ENCODE measurements around the gene RPL13A. TPM values are rescaled to one million over a fixed set of nuclear protein-coding genes. Genes with fewer than 3 reads are reported as not detected.

Gene RPL13A
- total and polyA plus RNA-seq, 2 of the 13 experiments (the other 11 are each of a cell fraction or from before 2014, with no cell fraction given): 2,601 to 3,407 TPM

DNA sequence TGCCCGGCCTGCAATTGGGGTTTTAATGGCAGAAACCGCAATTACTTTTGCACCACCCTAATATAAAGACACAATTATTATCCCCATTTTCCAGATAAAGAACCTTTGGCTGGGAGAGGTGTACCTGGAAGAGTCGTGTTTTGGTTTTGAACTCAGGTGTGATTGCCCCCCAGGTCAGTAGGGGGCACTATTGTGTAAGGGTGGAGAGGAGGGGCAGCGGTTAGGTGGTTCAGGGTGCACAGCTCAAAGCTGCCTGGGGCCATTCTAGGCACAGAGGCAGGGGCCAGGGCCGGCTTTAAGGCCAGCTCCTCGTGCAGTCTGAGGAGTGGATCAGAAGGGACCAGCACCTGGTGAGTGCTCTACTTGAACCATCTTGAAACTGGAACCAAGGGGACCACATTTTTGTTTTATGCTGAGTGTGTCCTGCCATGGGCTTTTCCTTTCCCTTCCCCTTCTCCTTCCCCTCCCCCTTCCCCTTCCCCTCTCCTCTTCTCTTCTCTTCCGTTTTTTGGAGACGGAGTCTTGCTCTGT, 19.2 kb downstream of the RPL13A start (continued):
- TF ChIP-seq HOXD1 (CRISPR knock-in tag; IDR thresholded peaks at IDR 0.05) (no peak), SP1 (IDR thresholded peaks at IDR 0.05) (no peak), SP1 (CRISPR knock-in tag; IDR thresholded peaks at IDR 0.05) (no peak), THAP11 (CRISPR knock-in tag; IDR thresholded peaks at IDR 0.05) (peak; percentile 37; the same call in 1 of the 2 replicates), ZNF138 (CRISPR knock-in tag; IDR thresholded peaks at IDR 0.05; ENCODE audit: low read depth) (no peak), ZNF350 (CRISPR knock-in tag; IDR thresholded peaks at IDR 0.05; ENCODE audit: borderline replicate concordance, low read depth) (peak; percentile 50; the same call in 1 of the 2 replicates), SIX1 (CRISPR knock-in tag; IDR thresholded peaks at IDR 0.05; ENCODE audit: borderline replicate concordance) (no peak), RFX3 (CRISPR knock-in tag; IDR thresholded peaks at IDR 0.05) (no peak), DMAP1 (CRISPR knock-in tag; IDR thresholded peaks at IDR 0.05) (no peak), ZNF282 (IDR thresholded peaks at IDR 0.05; ENCODE audit: partially characterized antibody) (no peak)
- TF ChIP-seq, protein P1, sequence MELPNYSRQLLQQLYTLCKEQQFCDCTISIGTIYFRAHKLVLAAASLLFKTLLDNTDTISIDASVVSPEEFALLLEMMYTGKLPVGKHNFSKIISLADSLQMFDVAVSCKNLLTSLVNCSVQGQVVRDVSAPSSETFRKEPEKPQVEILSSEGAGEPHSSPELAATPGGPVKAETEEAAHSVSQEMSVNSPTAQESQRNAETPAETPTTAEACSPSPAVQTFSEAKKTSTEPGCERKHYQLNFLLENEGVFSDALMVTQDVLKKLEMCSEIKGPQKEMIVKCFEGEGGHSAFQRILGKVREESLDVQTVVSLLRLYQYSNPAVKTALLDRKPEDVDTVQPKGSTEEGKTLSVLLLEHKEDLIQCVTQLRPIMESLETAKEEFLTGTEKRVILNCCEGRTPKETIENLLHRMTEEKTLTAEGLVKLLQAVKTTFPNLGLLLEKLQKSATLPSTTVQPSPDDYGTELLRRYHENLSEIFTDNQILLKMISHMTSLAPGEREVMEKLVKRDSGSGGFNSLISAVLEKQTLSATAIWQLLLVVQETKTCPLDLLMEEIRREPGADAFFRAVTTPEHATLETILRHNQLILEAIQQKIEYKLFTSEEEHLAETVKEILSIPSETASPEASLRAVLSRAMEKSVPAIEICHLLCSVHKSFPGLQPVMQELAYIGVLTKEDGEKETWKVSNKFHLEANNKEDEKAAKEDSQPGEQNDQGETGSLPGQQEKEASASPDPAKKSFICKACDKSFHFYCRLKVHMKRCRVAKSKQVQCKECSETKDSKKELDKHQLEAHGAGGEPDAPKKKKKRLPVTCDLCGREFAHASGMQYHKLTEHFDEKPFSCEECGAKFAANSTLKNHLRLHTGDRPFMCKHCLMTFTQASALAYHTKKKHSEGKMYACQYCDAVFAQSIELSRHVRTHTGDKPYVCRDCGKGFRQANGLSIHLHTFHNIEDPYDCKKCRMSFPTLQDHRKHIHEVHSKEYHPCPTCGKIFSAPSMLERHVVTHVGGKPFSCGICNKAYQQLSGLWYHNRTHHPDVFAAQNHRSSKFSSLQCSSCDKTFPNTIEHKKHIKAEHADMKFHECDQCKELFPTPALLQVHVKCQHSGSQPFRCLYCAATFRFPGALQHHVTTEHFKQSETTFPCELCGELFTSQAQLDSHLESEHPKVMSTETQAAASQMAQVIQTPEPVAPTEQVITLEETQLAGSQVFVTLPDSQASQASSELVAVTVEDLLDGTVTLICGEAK (IDR thresholded peaks at IDR 0.05): peak; percentile 79
- TF ChIP-seq, protein P1 (CRISPR knock-in tag; IDR thresholded peaks at IDR 0.05): no peak
- TF ChIP-seq, protein P2, sequence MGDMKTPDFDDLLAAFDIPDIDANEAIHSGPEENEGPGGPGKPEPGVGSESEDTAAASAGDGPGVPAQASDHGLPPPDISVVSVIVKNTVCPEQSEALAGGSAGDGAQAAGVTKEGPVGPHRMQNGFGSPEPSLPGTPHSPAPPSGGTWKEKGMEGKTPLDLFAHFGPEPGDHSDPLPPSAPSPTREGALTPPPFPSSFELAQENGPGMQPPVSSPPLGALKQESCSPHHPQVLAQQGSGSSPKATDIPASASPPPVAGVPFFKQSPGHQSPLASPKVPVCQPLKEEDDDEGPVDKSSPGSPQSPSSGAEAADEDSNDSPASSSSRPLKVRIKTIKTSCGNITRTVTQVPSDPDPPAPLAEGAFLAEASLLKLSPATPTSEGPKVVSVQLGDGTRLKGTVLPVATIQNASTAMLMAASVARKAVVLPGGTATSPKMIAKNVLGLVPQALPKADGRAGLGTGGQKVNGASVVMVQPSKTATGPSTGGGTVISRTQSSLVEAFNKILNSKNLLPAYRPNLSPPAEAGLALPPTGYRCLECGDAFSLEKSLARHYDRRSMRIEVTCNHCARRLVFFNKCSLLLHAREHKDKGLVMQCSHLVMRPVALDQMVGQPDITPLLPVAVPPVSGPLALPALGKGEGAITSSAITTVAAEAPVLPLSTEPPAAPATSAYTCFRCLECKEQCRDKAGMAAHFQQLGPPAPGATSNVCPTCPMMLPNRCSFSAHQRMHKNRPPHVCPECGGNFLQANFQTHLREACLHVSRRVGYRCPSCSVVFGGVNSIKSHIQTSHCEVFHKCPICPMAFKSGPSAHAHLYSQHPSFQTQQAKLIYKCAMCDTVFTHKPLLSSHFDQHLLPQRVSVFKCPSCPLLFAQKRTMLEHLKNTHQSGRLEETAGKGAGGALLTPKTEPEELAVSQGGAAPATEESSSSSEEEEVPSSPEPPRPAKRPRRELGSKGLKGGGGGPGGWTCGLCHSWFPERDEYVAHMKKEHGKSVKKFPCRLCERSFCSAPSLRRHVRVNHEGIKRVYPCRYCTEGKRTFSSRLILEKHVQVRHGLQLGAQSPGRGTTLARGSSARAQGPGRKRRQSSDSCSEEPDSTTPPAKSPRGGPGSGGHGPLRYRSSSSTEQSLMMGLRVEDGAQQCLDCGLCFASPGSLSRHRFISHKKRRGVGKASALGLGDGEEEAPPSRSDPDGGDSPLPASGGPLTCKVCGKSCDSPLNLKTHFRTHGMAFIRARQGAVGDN (CRISPR knock-in tag; IDR thresholded peaks at IDR 0.05): peak; percentile 45; the same call in 1 of the 2 replicates
- TF ChIP-seq, protein P3, sequence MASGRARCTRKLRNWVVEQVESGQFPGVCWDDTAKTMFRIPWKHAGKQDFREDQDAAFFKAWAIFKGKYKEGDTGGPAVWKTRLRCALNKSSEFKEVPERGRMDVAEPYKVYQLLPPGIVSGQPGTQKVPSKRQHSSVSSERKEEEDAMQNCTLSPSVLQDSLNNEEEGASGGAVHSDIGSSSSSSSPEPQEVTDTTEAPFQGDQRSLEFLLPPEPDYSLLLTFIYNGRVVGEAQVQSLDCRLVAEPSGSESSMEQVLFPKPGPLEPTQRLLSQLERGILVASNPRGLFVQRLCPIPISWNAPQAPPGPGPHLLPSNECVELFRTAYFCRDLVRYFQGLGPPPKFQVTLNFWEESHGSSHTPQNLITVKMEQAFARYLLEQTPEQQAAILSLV (CRISPR knock-in tag; IDR thresholded peaks at IDR 0.05; ENCODE audit: borderline replicate concordance): no peak
- TF ChIP-seq, protein P4, sequence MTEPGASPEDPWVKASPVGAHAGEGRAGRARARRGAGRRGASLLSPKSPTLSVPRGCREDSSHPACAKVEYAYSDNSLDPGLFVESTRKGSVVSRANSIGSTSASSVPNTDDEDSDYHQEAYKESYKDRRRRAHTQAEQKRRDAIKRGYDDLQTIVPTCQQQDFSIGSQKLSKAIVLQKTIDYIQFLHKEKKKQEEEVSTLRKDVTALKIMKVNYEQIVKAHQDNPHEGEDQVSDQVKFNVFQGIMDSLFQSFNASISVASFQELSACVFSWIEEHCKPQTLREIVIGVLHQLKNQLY (CRISPR knock-in tag; IDR thresholded peaks at IDR 0.05): no peak
- TF ChIP-seq, protein P5, sequence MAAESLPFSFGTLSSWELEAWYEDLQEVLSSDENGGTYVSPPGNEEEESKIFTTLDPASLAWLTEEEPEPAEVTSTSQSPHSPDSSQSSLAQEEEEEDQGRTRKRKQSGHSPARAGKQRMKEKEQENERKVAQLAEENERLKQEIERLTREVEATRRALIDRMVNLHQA (CRISPR knock-in tag; IDR thresholded peaks at IDR 0.05): no peak

Measured in HepG2 (cell line).